Psoas muscle (tissue), 8 donors: ENCODE data around the gene PHLDA3. TPM values are rescaled to one million over a fixed set of nuclear protein-coding genes. Genes with fewer than 3 reads are reported as not detected.

ENCODE experiments used
- ATAC-seq, 4 donors: fragments of 200-7000 bp; cut with Tn5 transposase; one replicate each; pipeline ENCODE4 v1.9.1; 2020; ENCODE audit warnings: moderate library complexity in 3 of 4, mild to moderate bottlenecking in 2 of 4
- DNase-seq, 2 donors: peaks; one replicate each; pipeline ENCODE4 v3.0.0-alpha.2; 2020
- H3K27ac ChIP-seq: fragments of 200-600 bp; one replicate; pipeline ENCODE4 v1.8.0; 2022
- H3K27me3 ChIP-seq, 3 donors: fragments of 200-600 bp in 1 of 3; one replicate each; pipeline versions ENCODE4 v1.6.1 to v1.8.0; 2013 to 2022; ENCODE audit warnings: low read length in 2 of 3, mild to moderate bottlenecking in 2 of 3, moderate library complexity in 1 of 3; ENCODE audit not compliant: insufficient read depth in 3 of 3
- H3K36me3 ChIP-seq, 2 donors: fragments of 200-600 bp in 1 of 2; one replicate each; pipeline versions ENCODE4 v1.6.1 to v1.8.0; 2013 to 2022; ENCODE audit warnings: low read depth in 1 of 2, mild to moderate bottlenecking in 1 of 2, moderate library complexity in 1 of 2; ENCODE audit not compliant: insufficient read depth in 1 of 2
- H3K4me1 ChIP-seq: fragments of 200-600 bp; one replicate; pipeline ENCODE4 v1.8.0; 2022
- H3K4me3 ChIP-seq: fragments of 200-600 bp; one replicate; pipeline ENCODE4 v1.8.0; 2022; ENCODE audit warnings: mild to moderate bottlenecking
- H3K9me3 ChIP-seq: fragments of 200-600 bp; one replicate; pipeline ENCODE4 v1.8.0; 2022
- WGBS, 3 donors: extraction: QIAGEN DNeasy Blood & Tissue Kit; methylation state at CpG; one replicate each; pipeline versions ENCODE4 v1.1.6 to v1.1.7; 2013; 5-methylcytosine and 5-hydroxymethylcytosine counted together
- intact Hi-C, 2 donors: fragments of 100-400 bp; cut with DNase I; formaldehyde crosslinking; loops; one replicate each; pipeline versions ENCODE4 v1.11.0 to v1.14.2; 2022
- polyA plus RNA-seq, 3 donors: library from polyadenylated mRNA; stranded (reverse); fragments of 200-250 nt; gene quantifications; one replicate each; pipeline ENCODE4 v1.2.3, GENCODE V29; 2013
- total RNA-seq, 4 donors: library from RNA; stranded (reverse); fragmentation: NEBNext Ultra II Directional in 2 of 4; extraction: Animal tissue kit (Norgen Biotek cat#: 25700) in 2 of 4; gene quantifications; one replicate each; pipeline versions ENCODE4 v1.2.1 to v1.2.4, GENCODE V29; 2021 to 2023
- TF ChIP-seq, protein P1 (sequence below): fragments of 200-600 bp; IDR thresholded peaks from one replicate; pipeline ENCODE4 v1.8.0; 2022; ENCODE audit warnings: antibody characterized with exemption
- donor health status: healthy with polysubstance abuse.
- donor health status: DM: no; HTN: no; CAD: no; lungs with moderate emphysema.
- donor health status: Bipolar disorder and iron deficiency.
- donor health status: healthy.
- donor health status: DM: yes; HTN: yes; CAD: no.
- donor health status: DM: no; HTN: no; CAD: no.
- donor health status: DM: no; HTN: no; CAD: no.
- donor health status: DM: yes; HTN: yes; CAD: no.

Gene PHLDA3
- total and polyA plus RNA-seq, 7 donors = 41.8 to 116 (median 62.4) TPM

DNA sequence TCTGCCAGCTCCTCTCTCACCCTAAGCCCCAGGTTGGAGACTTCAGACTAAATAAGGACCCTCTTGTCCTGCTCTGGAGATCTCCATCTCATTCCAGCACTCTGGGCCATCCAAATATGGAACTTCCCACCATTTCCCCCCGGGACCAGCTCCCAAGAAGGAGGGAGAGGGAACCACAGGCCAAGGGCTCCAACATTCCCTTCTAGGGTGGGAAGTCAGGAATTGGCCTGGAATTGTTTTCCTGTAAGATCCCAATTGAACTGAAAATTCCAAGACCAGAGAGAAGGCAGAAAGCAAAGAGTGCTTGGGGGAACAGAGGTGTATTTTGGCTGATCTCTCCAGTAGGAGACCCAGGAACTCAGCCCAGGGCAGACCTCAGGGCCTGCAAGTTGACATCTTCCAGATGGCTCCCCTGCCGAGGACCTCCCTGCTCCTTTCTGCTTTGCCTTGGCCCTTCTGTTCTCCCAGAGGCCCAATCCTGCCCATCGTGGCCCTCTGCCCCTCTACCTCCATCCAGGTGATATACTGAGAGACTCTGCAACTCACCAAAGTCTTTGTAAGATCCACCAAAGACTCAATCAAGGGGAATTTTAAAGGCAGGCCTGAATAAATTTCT, 23.0 kb upstream of the PHLDA3 start:
- no peak overlapping the region for H3K27ac ChIP-seq
- H3K27me3 ChIP-seq = no peaks in the 10 kb centered on the region
- TF ChIP-seq, protein P1, sequence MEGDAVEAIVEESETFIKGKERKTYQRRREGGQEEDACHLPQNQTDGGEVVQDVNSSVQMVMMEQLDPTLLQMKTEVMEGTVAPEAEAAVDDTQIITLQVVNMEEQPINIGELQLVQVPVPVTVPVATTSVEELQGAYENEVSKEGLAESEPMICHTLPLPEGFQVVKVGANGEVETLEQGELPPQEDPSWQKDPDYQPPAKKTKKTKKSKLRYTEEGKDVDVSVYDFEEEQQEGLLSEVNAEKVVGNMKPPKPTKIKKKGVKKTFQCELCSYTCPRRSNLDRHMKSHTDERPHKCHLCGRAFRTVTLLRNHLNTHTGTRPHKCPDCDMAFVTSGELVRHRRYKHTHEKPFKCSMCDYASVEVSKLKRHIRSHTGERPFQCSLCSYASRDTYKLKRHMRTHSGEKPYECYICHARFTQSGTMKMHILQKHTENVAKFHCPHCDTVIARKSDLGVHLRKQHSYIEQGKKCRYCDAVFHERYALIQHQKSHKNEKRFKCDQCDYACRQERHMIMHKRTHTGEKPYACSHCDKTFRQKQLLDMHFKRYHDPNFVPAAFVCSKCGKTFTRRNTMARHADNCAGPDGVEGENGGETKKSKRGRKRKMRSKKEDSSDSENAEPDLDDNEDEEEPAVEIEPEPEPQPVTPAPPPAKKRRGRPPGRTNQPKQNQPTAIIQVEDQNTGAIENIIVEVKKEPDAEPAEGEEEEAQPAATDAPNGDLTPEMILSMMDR = no peak
- peaks cover 46% of the 10 kb centered on the region for H3K4me1 ChIP-seq
- no peaks in the 10 kb centered on the region for H3K9me3 ChIP-seq
- peaks cover 0 to 22% of the 10 kb centered on the region in 2 donors for H3K36me3 ChIP-seq
- DNase-seq = no peak
- H3K4me3 ChIP-seq = no peak overlapping the region
- intact Hi-C loops = no loop called here
- WGBS, 3 donors = 79 to 80% (median 80%) methylated on average over 3 of the region's 3 CpGs
- ATAC-seq = no peak

DNA sequence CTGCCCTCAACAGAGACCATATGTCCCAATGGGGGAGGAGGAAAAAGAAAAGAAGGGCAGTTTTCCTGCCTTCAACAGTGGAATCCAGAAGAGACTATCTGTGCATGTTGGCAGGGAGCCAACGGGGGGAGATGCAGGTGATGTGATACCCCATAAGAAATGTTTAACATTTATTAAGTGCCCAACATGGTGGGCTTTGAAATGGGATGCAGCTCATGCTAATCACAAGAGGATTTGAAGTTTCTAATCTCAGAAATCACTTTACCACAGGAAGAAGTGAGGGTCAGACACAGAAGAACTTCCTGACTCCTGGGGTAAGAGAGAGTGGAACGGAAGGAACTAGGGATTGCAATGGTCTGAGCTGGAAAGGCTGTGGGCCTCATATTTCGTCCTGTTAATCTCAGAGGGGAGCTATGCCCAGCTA, 21.7 kb upstream of the PHLDA3 start:
- peaks cover 0 to 33% of the 10 kb centered on the region in 2 donors for H3K36me3 ChIP-seq
- no peak overlapping the region for H3K4me3 ChIP-seq
- no peaks in the 10 kb centered on the region for H3K9me3 ChIP-seq
- ATAC-seq (no peak), DNase-seq (no peak)
- 34 to 51% (median 40%) methylated on average over 3 of the region's 3 CpGs for WGBS, 3 donors
- H3K27me3 ChIP-seq = no peaks in the 10 kb centered on the region
- no peak overlapping the region for H3K27ac ChIP-seq
- intact Hi-C loops = no loop called here
- peaks cover 39% of the 10 kb centered on the region for H3K4me1 ChIP-seq
- TF ChIP-seq, protein P1 = no peak

DNA sequence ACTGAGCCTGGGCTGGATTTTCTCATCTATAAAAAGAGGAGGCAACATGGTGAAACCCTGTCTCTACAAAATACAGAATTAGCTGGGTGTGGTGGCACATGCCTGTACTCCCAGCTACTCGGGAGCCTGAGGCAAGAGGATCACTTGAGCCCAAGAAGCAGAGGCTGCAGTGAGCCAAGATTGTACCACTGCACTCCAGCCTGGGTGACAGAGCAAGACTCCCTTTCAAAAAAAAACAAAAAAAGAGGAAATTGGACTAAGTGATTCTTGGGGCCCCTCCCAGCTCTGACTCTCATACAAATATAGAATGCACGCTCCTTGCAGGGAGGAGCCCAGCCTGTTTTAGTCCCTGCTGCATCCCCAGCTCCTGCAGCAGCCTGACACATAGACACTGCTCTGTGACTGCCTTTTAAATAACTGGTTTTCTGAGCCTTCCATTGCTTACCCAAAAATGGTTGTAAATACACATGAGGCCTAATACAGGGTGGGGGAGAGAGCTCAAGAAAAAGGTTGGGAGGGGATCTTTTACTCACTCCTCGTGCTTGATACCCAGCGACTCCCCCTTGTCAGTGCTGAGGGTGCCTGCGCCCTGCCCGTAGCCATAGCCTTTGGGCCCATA, 20.8 kb upstream of the PHLDA3 start:
- DNase-seq = no peak
- TF ChIP-seq, protein P1 = no peak
- H3K9me3 ChIP-seq = no peaks in the 10 kb centered on the region
- no peaks in the 10 kb centered on the region for H3K27me3 ChIP-seq
- 90 to 94% (median 92%) methylated on average over 6 of the region's 6 CpGs for WGBS, 3 donors
- intact Hi-C loops = no loop called here
- no peak for ATAC-seq
- no peak overlapping the region for H3K4me3 ChIP-seq
- H3K36me3 ChIP-seq = peaks cover 0 to 27% of the 10 kb centered on the region in 2 donors
- no peak overlapping the region for H3K27ac ChIP-seq
- H3K4me1 ChIP-seq = peaks cover 32% of the 10 kb centered on the region

DNA sequence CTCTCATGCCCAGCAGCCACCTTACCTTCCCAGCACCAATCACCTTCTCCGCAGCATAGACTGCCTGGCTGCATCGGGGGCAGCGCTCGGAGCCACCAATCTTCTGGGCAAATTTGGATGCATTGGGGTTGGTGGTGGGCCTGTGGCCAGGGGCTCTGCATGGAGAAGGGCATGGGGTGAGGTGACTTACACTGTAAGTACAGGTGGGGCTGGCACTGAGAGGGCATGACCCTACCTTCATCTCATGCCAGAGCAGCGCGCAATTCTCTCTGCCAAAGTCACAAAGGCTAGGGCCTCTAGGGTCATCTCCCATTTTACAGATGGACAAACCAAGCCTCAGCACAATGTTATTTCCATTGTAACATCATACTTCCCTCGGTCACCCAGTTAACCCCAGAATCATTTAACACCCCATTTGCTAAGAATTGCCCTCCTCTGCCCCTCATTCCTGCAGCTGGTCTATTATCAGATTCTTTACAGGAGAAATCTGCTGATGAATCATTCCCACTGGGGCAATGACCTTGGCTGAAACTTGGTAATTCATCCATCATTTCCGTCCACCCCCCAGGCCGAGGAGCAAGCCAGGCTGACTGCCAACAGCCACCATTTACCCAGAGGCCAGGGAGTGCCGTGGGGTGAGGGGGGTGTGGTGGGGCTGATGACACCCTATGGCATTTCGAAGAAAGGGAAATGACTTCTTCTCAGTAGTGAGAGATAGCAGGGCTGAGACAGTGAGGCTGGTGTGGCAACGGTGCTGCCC, 20.0 kb upstream of the PHLDA3 start:
- no peak overlapping the region for H3K4me3 ChIP-seq
- H3K9me3 ChIP-seq = no peaks in the 10 kb centered on the region
- WGBS, 3 donors = 70 to 81% (median 78%) methylated on average over 12 of the region's 12 CpGs
- peaks cover 26% of the 10 kb centered on the region for H3K4me1 ChIP-seq
- H3K27ac ChIP-seq = no peak overlapping the region
- H3K27me3 ChIP-seq = no peaks in the 10 kb centered on the region
- ATAC-seq = peak in 2 of 4 donors; percentile 35 to 55
- TF ChIP-seq, protein P1 = no peak
- intact Hi-C loops = no loop called here
- peak; percentile 80 to 81 for DNase-seq
- H3K36me3 ChIP-seq = peaks cover 0 to 22% of the 10 kb centered on the region in 2 donors
